ENCODE results near the gene THBS2. TPM values are rescaled to one million over a fixed set of nuclear protein-coding genes. Genes with fewer than 3 reads are reported as not detected.

The THBS2 gene
- total RNA-seq, 1 experiment from 2014 or later: 0.39 TPM

DNA sequence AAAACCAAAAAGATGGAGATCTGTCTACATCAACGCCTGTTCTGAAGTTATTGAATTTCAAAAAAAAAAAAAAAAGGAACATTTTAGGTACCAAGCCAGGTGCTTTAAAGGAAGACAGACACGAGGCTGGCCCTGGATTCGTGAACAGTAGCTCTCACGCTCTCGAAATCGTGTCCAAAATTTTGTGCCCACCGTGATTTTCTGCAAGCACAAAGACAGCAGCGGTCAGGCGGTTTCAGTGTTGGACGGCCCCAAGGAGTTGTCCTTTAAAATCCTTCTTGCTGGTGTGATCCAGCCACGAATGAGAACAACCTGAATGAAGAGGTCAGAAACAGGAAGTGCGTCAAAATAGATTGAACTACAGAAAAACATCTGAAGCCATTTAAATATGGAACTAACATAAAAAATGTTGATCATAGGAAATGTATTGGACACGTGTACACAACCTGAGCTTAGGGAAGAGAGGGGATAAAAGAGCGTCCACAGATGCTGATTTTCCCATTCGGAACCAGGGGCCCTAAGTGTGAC is 78.2 kb downstream of the THBS2 start:
- no peaks in the 10 kb centered on the region for H3K9me2 ChIP-seq (ENCODE audit: insufficient read depth)
- POLR2A ChIA-PET: no interaction called here
- BruUV-seq (replicated peaks): no TSS peak
- no peaks in the 10 kb centered on the region for H3K27me3 ChIP-seq (ENCODE audit: insufficient read depth, low read length)
- peaks cover 9 to 35% of the 10 kb centered on the region in 2 experiments; a peak in 3 of 4 replicates for H3K4me1 ChIP-seq (ENCODE audit: control insufficient read depth in 1 of 2, insufficient read depth in 2 of 2, low read length in 2 of 2)
- intact Hi-C loops (cut with micrococcal nuclease): no loop called here
- H4K20me1 ChIP-seq (ENCODE audit: insufficient read depth): no peaks in the 10 kb centered on the region
- no peak overlapping the region for H3K4me3 ChIP-seq (replicated peaks in 1 of 2; ENCODE audit: low read depth in 1 of 2, low read length in 2 of 2)
- CTCF ChIA-PET: no interaction called here
- H3K9me3 ChIP-seq (ENCODE audit: control insufficient read depth in 1 of 2, insufficient read depth in 1 of 2, low read depth in 1 of 2, low read length in 2 of 2): no peaks in the 10 kb centered on the region
- RAD21 ChIA-PET (ENCODE audit: low non-redundant PET in 1 of 2, low total read pairs in 2 of 2, uncharacterized antibody in 2 of 2, unreplicated experiment in 2 of 2): no interaction called here
- H3K9ac ChIP-seq (ENCODE audit: low read length): no peak overlapping the region
- ATAC-seq (no peak), DNase-seq (ENCODE audit: low read depth, low spot score) (no peak)
- H3K4me2 ChIP-seq (ENCODE audit: low read length): no peak overlapping the region
- H3K79me2 ChIP-seq (ENCODE audit: insufficient read depth, low read length): no peaks in the 10 kb centered on the region
- H2AFZ ChIP-seq (ENCODE audit: low read depth, low read length, poor library complexity, severe bottlenecking): no peak overlapping the region
- no peak overlapping the region for H3K27ac ChIP-seq (ENCODE audit: low read depth, low read length)
- TF ChIP-seq POLR2AphosphoS5 (IDR thresholded peaks at IDR 0.05; ENCODE audit: low read depth, low read length) (no peak), ZFX (IDR thresholded peaks at IDR 0.05) (no peak)
- H3K36me3 ChIP-seq (ENCODE audit: control insufficient read depth in 1 of 2, insufficient read depth in 2 of 2, low read length in 2 of 2): no peaks in the 10 kb centered on the region

DNA sequence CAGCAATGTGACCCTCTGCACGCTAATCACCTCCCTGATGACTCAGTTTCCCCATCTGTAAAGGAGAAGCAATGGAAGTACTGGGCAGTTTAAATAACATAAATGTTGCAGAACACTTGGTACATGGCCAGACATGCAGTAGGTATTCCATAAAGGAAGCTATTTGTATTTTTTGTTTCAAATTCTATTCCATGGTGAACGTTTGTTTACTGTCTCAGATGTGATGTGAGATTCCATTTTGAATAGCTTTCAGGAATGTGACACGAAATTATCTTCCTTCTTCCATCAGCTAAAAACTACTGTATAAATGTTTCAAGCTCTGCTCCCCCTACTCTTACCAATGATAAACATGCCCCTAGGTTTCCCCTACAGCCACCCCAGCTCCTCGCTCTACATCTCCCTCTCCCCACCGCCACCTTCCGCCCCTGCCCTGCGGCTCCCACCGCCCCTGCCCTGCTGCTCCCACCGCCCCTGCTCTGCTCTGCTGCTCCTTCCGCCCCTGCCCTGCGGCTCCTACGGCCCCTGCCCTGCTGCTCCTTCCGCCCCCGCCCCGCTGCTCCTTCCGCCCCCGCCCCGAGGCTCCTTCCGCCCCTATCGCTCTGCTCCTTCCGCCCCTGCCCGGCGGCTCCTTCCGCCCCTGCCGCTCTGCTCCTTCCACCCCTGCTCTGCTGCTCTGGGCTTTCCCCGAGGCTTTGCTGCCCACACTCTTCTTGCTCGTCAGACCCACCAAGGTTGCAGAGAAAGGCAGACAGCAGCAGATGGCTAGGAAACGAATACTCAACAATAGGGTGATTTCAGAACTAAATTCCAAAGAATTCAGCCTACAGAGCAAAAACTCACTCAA is 78.9 kb downstream of the THBS2 start:
- Histone ChIP-seq H2AFZ (ENCODE audit: low read depth, low read length, poor library complexity, severe bottlenecking) (no peak overlapping the region), H3K9me3 (ENCODE audit: control insufficient read depth in 1 of 2, insufficient read depth in 1 of 2, low read depth in 1 of 2, low read length in 2 of 2) (no peaks in the 10 kb centered on the region), H3K4me1 (ENCODE audit: control insufficient read depth in 1 of 2, insufficient read depth in 2 of 2, low read length in 2 of 2) (peaks cover 9 to 42% of the 10 kb centered on the region in 2 experiments; a peak in 3 of 4 replicates), H3K36me3 (ENCODE audit: control insufficient read depth in 1 of 2, insufficient read depth in 2 of 2, low read length in 2 of 2) (no peaks in the 10 kb centered on the region), H4K20me1 (ENCODE audit: insufficient read depth) (no peaks in the 10 kb centered on the region), H3K9me2 (ENCODE audit: insufficient read depth) (no peaks in the 10 kb centered on the region), H3K79me2 (ENCODE audit: insufficient read depth, low read length) (no peaks in the 10 kb centered on the region), H3K27me3 (ENCODE audit: insufficient read depth, low read length) (no peaks in the 10 kb centered on the region), H3K27ac (ENCODE audit: low read depth, low read length) (no peak overlapping the region), H3K4me2 (ENCODE audit: low read length) (peak overlapping the region; percentile 48; the same call in 1 of the 2 replicates), H3K9ac (ENCODE audit: low read length) (no peak overlapping the region), H3K4me3 (replicated peaks in 1 of 2; ENCODE audit: low read depth in 1 of 2, low read length in 2 of 2) (no peak overlapping the region)
- BruUV-seq (replicated peaks): no TSS peak
- POLR2A ChIA-PET: no interaction called here
- ATAC-seq: no peak
- CTCF ChIA-PET: no interaction called here
- TF ChIP-seq ZFX (IDR thresholded peaks at IDR 0.05) (no peak), RAD21 (IDR thresholded peaks at IDR 0.05; ENCODE audit: low read depth) (no peak)
- intact Hi-C loops (cut with micrococcal nuclease): no loop called here
- RAD21 ChIA-PET (ENCODE audit: low non-redundant PET in 1 of 2, low total read pairs in 2 of 2, uncharacterized antibody in 2 of 2, unreplicated experiment in 2 of 2): no interaction called here
- DNase-seq (ENCODE audit: low read depth, low spot score): no peak

Measured in HCT116 (cell line).